NCI-H2081 (cell line): Measurements from ENCODE around the gene METTL27.
"Not testable (repeated sequence)": the region's sequence is repeated elsewhere in the genome, so short reads cannot be mapped to it uniquely, and the experiment has no call there.

Experiments used
- DNase-seq, 2 experiments: peaks; one replicate each; lab custom pipeline; 2025; lab: John Stamatoyannopoulos, UW

The METTL27 gene

DNA sequence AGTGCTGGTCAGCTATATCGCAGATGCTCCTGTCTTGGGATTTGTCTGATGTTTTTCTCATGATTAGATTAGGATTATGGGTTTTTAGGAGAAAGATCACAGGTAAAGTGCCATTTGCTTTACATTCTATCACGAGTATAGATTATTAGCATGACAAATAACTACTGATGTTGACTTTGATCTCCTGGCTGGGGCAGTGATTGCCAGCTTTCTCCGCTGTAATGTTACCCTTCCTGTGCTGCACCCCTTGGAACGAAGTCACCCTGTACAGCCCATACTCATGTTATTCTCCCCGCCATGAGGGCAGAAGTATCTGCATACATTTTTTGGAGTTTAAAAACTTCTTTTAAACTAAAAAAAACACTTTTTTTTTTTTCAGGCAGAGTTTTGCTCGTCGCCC lies 22.3 kb downstream of the METTL27 start:
- no peak for DNase-seq

GRCh38 chr7:73817121-73817520 lies 25.2 kb downstream of the METTL27 start:
- DNase-seq, result no peak

GRCh38 chr7:73815436-73815835 lies 26.9 kb downstream of the METTL27 start:
- no peak for DNase-seq

- DNase-seq, result no peak
Observed at GRCh38 chr7:73812996-73813395, 29.3 kb downstream of the METTL27 start.

GRCh38 chr7:73811760-73812168 lies 30.6 kb downstream of the METTL27 start:
- DNase-seq, result peak; percentile 72 to 73

- no peak for DNase-seq
Observed at GRCh38 chr7:73810998-73811360, 31.3 kb downstream of the METTL27 start.

- no peak for DNase-seq
Observed at GRCh38 chr7:73809467-73809951, 32.8 kb downstream of the METTL27 start.

GRCh38 chr7:73802459-73802858 lies 39.9 kb downstream of the METTL27 start:
- DNase-seq, result no peak

- DNase-seq, result no peak
Observed at GRCh38 chr7:73801577-73801976, 40.7 kb downstream of the METTL27 start.

- DNase-seq, result no peak
Observed at GRCh38 chr7:73799282-73800141, 42.8 kb downstream of the METTL27 start.

DNA sequence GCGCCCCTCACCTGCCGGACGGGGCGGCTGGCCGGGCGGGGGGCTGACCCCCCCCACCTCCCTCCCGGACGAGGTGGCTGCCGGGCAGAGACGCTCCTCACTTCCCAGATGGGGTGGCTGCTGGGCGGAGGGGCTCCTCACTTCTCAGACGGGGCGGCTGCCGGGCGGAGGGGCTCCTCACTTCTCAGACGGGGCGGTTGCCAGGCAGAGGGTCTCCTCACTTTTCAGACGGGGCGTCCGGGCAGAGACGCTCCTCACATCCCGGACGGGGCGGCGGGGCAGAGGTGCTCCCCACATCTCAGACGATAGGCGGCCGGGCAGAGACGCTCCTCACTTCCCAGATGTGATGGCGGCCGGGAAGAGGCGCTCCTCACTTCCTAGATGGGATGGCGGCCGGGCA lies 45.1 kb downstream of the METTL27 start:
- not testable (repeated sequence) for DNase-seq

DNA sequence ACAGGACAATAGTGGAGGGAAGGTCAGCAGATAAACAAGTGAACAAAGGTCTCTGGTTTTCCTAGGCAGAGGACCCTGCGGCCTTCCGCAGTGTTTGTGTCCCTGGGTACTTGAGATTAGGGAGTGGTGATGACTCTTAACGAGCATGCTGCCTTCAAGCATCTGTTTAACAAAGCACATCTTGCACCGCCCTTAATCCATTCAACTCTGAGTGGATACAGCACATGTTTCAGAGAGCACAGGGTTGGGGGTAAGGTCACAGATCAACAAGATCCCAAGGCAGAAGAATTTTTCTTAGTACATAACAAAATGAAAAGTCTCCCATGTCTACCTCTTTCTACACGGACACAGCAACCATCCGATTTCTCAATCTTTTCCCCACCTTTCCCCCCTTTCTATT lies 45.7 kb downstream of the METTL27 start:
- not testable (repeated sequence) for DNase-seq

- not testable (repeated sequence) for DNase-seq
Observed at GRCh38 chr7:73795188-73795587, 47.1 kb downstream of the METTL27 start.

DNA sequence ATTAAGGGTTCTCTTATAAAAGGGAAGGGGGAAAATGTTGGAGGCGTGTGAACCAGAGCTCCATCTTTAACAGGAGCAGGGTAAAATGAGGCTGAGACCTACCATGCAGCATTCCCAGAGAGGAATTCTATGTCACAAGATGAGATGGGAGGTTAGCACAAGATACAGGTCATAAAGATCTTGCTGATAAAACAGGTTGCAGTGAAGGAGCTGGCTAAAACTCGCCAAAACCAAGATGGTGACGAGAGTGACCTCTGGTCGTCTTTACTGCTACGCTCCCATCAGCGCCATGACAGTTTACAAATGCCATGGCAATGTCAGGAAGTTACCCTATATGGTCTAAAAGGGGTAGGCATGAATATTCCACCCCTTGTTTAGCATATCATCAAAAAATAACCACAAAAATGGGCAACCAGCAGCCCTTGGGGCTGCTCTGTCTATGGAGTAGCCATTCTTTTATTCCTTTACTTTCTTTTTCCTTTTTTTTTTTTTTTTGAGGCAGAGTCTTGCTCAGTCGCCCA lies 51.1 kb downstream of the METTL27 start:
- DNase-seq, result not testable (repeated sequence)

- no peak for DNase-seq
Observed at GRCh38 chr7:73789051-73789450, 53.3 kb downstream of the METTL27 start.

GRCh38 chr7:73787786-73788048 lies 54.6 kb downstream of the METTL27 start:
- not testable (repeated sequence) for DNase-seq

- no peak for DNase-seq
Observed at GRCh38 chr7:73786588-73786987, 55.7 kb downstream of the METTL27 start.
